Natural killer cell (primary cell): ENCODE data around the gene LRRC30. TPM values are rescaled to one million over a fixed set of nuclear protein-coding genes. Genes with fewer than 3 reads are reported as not detected.
A peak's percentile ranks its signal among the peaks of the same experiment; 100 is the strongest.

Source experiments
- ATAC-seq, 3 donors: fragments of 150-1000 bp in 2 of 3; fragments of 200-7000 bp in 1 of 3; cut with Tn5 transposase; 1 replicate in 1 of 3; 2 replicates in 2 of 3; pipeline ENCODE4 v1.10.0; 2021; ENCODE audit warnings: mild to moderate bottlenecking in 2 of 3, moderate library complexity in 2 of 3
- DNase-seq, 2 donors: peaks; one replicate each; pipeline versions ENCODE4 v3.0.0 to v3.0.0-alpha.2; 2013 to 2021; ENCODE audit warnings: mixed read lengths in 1 of 2
- H3K27ac ChIP-seq: one replicate; pipeline ENCODE4 v1.5.1; 2013; ENCODE audit warnings: mild to moderate bottlenecking, low read length
- H3K27me3 ChIP-seq: one replicate; pipeline ENCODE4 v1.6.1; 2013; ENCODE audit warnings: low read length; ENCODE audit not compliant: control insufficient read depth, insufficient read depth
- H3K36me3 ChIP-seq: one replicate; pipeline ENCODE4 v1.6.1; 2013; ENCODE audit warnings: low read length; ENCODE audit not compliant: control insufficient read depth, insufficient read depth
- H3K4me1 ChIP-seq: one replicate; pipeline ENCODE4 v1.6.1; 2013; ENCODE audit warnings: low read length; ENCODE audit not compliant: control insufficient read depth, insufficient read depth
- H3K4me3 ChIP-seq: one replicate; pipeline ENCODE4 v1.5.1; 2013; ENCODE audit warnings: low read length
- H3K9me3 ChIP-seq: one replicate; pipeline ENCODE4 v1.6.1; 2013; ENCODE audit warnings: low read length; ENCODE audit not compliant: control insufficient read depth, insufficient read depth
- H3K27ac Mint-ChIP-seq, 2 donors: one replicate each; pipeline ENCODE4 v1.8.0; 2022; ENCODE audit warnings: mild to moderate bottlenecking in 2 of 2, mixed read lengths in 2 of 2, moderate library complexity in 1 of 2
- H3K27me3 Mint-ChIP-seq, 2 donors: one replicate each; pipeline ENCODE4 v1.8.0; 2022; ENCODE audit warnings: low read depth in 2 of 2, mixed read lengths in 2 of 2
- H3K36me3 Mint-ChIP-seq: one replicate; pipeline ENCODE4 v1.8.0; 2022; ENCODE audit warnings: mixed read lengths
- H3K4me1 Mint-ChIP-seq, 2 donors: one replicate each; pipeline ENCODE4 v1.8.0; 2022; ENCODE audit warnings: mixed read lengths in 2 of 2
- H3K4me3 Mint-ChIP-seq: one replicate; pipeline ENCODE4 v1.8.0; 2022; ENCODE audit warnings: mild to moderate bottlenecking, moderate library complexity, mixed read lengths
- H3K9me3 Mint-ChIP-seq, 2 donors: one replicate each; pipeline ENCODE4 v1.8.0; 2022; ENCODE audit warnings: mixed read lengths in 2 of 2
- WGBS: methylation state at CpG from one replicate; pipeline ENCODE4 v1.1.7; 2013; ENCODE audit warnings: missing lambda C conversion rate; ENCODE audit not compliant: insufficient coverage; 5-methylcytosine and 5-hydroxymethylcytosine counted together
- intact Hi-C: fragments of 100-400 bp; cut with micrococcal nuclease; formaldehyde crosslinking; loops from one replicate; pipeline ENCODE4 v1.14.2; 2022
- total RNA-seq, 4 donors: library from RNA; stranded (reverse); fragments of 120-200 nt in 1 of 4; gene quantifications; one replicate each; pipeline versions ENCODE4 v1.2.3 to v1.2.4, GENCODE V29; 2013 to 2022
- TF ChIP-seq, protein P1 (sequence below): fragments of 200-600 bp; IDR thresholded peaks from one replicate; pipeline ENCODE4 v1.8.0; 2022; ENCODE audit warnings: antibody characterized with exemption

Gene LRRC30
- total RNA-seq, 3 donors from 2014 or later (not counting 1 experiment from before 2014, with no cell fraction given): not detected

DNA sequence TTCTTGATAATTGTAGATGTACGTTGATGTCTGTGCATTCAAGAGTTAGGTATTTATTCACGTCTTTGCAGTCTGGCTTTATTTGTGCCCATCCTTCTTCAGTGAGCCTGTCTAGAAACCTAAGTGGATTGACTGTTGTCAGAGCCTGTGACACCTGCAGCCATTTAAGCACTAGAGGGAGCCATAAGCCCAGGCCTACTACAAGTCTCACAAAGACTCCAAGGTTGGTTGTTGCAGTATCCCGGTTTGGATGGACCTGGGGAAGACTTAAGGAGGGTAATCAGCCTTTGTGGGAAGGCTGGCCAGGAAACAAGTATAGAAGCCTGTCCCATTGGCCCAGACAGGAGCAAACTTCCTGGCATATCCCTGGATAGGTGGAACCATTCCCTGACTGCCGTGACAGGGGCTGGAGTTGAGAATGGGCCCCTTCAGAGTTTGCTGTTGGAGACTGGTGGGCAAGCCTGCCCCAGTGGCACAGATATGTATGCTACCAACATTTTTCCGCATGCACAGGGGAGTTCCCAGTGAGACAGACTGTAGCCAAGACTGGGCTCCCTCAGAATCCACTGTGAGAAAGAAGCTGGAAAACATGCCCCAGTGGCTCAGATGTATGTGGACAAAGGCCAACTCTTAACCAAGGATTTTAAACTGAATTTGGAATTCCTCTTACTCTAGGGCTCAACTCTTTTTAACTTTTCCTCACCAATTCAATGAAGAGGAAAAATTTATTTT, 9.3 kb upstream of the LRRC30 start:
- peak in 1 of 3 donors; percentile 34 for ATAC-seq
- H3K4me3 ChIP-seq: no peak overlapping the region
- Mint-ChIP-seq H3K27me3 (no peaks in the 10 kb centered on the region), H3K9me3 (no peaks in the 10 kb centered on the region), H3K4me3 (no peak overlapping the region), H3K36me3 (no peaks in the 10 kb centered on the region), H3K27ac (no peak overlapping the region), H3K4me1 (no peaks in the 10 kb centered on the region)
- no peaks in the 10 kb centered on the region for H3K36me3 ChIP-seq
- WGBS: 82% methylated on average over 5 of the region's 5 CpGs
- H3K27ac ChIP-seq: no peak overlapping the region
- H3K27me3 ChIP-seq: no peaks in the 10 kb centered on the region
- TF ChIP-seq, protein P1, sequence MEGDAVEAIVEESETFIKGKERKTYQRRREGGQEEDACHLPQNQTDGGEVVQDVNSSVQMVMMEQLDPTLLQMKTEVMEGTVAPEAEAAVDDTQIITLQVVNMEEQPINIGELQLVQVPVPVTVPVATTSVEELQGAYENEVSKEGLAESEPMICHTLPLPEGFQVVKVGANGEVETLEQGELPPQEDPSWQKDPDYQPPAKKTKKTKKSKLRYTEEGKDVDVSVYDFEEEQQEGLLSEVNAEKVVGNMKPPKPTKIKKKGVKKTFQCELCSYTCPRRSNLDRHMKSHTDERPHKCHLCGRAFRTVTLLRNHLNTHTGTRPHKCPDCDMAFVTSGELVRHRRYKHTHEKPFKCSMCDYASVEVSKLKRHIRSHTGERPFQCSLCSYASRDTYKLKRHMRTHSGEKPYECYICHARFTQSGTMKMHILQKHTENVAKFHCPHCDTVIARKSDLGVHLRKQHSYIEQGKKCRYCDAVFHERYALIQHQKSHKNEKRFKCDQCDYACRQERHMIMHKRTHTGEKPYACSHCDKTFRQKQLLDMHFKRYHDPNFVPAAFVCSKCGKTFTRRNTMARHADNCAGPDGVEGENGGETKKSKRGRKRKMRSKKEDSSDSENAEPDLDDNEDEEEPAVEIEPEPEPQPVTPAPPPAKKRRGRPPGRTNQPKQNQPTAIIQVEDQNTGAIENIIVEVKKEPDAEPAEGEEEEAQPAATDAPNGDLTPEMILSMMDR: no peak
- peak in 1 of 2 donors; percentile 11 for DNase-seq
- H3K4me1 ChIP-seq: no peaks in the 10 kb centered on the region
- intact Hi-C loops: no loop called here
- no peaks in the 10 kb centered on the region for H3K9me3 ChIP-seq

DNA sequence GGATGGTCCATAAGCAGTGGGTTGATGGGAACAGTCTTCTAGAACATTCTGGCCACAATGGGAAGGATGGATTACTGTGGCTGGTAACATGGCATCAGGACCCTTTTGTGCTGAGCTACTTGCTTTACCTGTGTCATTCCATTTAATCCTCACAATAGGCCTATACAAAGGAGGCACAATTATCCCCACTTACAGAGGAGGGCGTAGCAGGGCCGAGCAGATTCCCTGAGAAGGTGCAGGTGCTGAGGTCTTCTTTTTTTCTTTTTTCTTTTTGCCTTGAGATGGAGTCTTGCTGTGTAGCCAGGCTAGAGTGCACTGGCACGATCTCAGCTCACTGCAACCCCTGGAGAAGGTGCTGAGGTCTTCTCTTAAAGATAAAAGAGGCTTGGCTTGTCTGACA, 6.7 kb upstream of the LRRC30 start:
- 50% methylated on average over 3 of the region's 3 CpGs for WGBS
- intact Hi-C loops: no loop called here
- ATAC-seq (no peak), DNase-seq (no peak)
- Histone ChIP-seq H3K4me1 (no peaks in the 10 kb centered on the region), H3K27ac (no peak overlapping the region), H3K36me3 (no peaks in the 10 kb centered on the region), H3K4me3 (no peak overlapping the region), H3K27me3 (no peaks in the 10 kb centered on the region), H3K9me3 (no peaks in the 10 kb centered on the region)
- H3K27me3 Mint-ChIP-seq: no peaks in the 10 kb centered on the region
- no peaks in the 10 kb centered on the region for H3K9me3 Mint-ChIP-seq
- H3K4me1 Mint-ChIP-seq: no peaks in the 10 kb centered on the region
- H3K27ac Mint-ChIP-seq: no peak overlapping the region
- H3K36me3 Mint-ChIP-seq: no peaks in the 10 kb centered on the region
- no peak overlapping the region for H3K4me3 Mint-ChIP-seq
- TF ChIP-seq, protein P1: no peak

DNA sequence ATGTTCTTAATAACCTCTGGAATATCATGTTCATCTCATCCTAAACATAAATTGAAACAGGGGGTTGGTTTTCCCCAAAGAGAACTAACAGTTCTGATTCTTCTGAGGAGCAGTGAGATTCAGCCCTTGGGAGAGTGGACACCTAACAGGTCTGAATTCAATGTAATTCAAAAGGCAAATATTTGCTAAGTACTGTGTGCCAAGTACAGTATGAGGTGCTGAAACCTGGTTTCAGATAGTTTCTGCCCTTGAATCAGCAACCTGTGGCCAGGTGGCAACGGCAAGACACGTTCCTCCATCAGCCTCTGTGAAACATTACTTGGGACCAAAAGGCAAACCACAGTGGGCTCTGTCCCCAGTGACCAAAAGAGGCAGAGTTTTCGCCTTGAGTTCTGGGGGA, 1.3 kb downstream of the LRRC30 start:
- no peak overlapping the region for H3K27ac ChIP-seq
- H3K27ac Mint-ChIP-seq: no peak overlapping the region
- WGBS: 86% methylated on average over 3 of the region's 3 CpGs
- H3K9me3 Mint-ChIP-seq: no peaks in the 10 kb centered on the region
- no peaks in the 10 kb centered on the region for H3K36me3 Mint-ChIP-seq
- H3K4me3 ChIP-seq: no peak overlapping the region
- H3K4me1 Mint-ChIP-seq: no peaks in the 10 kb centered on the region
- H3K9me3 ChIP-seq: no peaks in the 10 kb centered on the region
- no peak for DNase-seq
- no peaks in the 10 kb centered on the region for H3K27me3 Mint-ChIP-seq
- no peak for ATAC-seq
- intact Hi-C loops: no loop called here
- TF ChIP-seq, protein P1: no peak
- no peak overlapping the region for H3K4me3 Mint-ChIP-seq
- no peaks in the 10 kb centered on the region for H3K4me1 ChIP-seq
- no peaks in the 10 kb centered on the region for H3K36me3 ChIP-seq
- H3K27me3 ChIP-seq: no peaks in the 10 kb centered on the region
